ENCODE measurements around the gene CUX1.
"Not testable (repeated sequence)": the region's sequence is repeated elsewhere in the genome, so short reads cannot be mapped to it uniquely, and the experiment has no call there.

CUX1 gene

DNA sequence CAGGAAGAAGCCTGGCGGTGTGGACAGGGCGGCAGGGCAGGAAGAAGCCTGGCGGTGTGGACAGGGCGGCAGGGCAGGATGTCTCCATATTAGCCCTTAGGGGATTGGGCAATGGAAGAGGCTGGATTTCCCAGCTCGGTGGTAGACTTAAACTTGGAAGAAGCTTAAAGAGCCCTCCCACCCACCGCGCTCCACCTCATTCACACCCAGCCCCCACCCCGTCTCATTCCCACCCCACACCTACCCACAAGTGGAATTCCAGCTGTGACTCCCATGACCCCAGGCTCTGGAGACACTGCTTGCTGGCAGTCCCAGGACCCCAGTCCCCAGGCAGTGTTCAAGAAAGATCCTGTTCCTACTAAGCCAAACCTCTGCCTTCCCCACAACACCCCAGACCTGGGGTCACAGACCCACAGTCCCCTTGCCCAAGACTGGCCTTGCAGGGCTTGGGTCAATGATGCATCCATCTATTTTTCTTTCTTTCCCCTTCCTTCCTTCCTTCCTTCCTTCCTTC is 504.8 kb downstream of the CUX1 start:
- DNase-seq (ENCODE audit: low read depth in 3 of 3, low spot score in 1 of 3) = no peak

DNA sequence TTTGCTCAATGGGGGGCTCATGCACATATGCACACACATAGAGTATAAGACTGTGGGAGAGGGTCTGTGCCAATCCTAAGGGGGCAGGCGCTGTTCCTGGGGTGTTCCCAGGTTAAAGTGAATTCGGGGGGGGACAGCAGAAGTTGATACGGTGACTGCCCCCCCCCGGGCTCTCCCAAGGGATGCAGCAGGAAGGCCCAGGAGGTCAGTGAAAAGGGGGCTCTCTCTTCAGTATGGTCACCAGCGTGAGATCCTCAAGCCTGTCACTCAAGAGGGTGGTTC is 506.4 kb downstream of the CUX1 start:
- no peak for DNase-seq (ENCODE audit: low read depth in 3 of 3, low spot score in 1 of 3)

DNA sequence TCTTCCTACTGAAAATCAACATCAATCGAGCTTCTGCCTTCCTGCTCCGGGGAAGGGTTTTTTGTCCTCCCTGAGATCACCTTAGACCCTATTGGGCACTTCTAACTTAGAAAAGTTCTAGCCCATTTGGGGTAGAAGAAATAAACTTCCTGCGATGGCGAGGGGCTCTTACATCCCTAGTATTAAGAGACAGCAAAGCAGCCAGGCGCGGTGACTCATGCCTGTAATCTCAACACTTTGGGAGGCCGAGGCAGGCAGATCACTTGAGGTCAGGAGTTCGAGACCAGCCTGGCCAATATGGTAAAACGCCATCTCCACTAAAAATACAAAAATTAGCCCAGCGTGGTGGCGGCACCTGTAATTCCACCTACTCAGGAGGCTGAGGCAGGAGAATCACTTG is 507.7 kb downstream of the CUX1 start:
- not testable (repeated sequence) for DNase-seq (ENCODE audit: low read depth in 3 of 3, low spot score in 1 of 3)

DNA sequence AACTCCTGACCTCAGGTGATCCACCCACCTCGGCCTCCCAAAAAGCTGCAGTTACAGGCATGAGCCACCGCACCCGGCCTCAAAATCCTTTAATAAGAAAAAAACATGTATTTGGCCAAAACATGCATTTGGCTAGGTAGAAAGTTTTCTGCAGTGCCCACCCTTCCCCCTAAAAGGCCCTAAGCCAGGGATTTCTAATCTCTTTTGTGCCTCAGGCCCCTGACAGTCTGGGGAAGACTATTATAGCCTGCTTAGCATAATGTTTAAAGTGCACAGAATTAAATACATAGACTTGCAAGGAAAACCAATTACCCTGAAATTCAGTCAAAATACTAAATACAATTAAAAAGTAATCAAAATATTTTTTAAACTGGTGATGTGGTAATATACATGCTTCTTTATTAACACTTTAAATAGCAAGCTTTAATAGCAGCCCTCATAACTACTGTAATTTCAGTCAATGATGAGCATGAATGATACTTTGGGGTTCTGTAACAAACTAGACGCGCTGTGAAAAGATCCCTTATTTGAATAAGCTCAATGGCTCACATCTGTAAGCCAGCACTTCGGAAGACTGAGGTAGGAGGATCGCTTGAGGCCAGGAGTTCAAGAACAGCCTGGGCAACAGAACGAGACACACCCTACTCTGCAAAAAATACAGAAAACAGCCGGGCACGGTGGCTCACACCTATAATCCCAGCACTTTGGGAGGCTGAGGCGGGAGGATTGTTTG is 508.9 kb downstream of the CUX1 start:
- DNase-seq (ENCODE audit: low read depth in 3 of 3, low spot score in 1 of 3) = no peak

DNA sequence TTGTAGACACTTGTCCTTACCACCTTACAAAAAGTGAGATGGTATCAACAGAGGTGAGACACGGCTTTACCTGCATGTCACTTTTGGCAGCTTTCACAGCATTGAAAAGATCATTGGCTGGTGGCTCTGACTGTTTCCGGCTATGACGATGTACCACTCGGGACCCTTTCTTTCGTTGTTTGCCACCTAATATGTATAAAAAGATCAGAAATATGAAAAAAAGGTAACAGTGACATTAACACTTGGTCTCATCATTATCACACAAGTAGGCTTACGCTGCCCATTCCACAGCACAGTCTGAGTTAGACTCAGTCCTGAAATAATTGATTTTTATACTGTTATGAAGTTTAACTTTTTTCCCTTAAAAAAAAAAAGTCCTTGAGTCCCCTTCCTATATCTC is 509.8 kb downstream of the CUX1 start:
- DNase-seq (ENCODE audit: low read depth in 3 of 3, low spot score in 1 of 3) = not testable (repeated sequence)

DNA sequence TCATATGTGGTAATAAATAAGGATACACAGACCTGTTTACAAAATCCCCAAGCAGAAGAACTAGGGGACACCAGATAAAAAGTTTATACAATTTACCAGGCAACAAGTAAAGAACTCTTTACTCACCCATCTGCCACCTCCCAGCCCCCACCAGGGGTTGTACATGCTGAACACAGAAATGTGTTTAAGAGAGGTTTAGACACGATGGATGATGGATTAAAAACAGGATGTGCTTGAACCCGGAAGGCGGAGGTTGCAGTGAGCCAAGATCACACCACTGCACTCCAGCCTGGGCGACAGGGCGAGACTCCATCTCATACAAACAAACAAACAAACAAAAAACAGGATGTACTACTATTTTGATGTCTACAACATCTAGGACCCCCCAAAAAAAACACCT is 511.4 kb downstream of the CUX1 start:
- not testable (repeated sequence) for DNase-seq (ENCODE audit: low read depth in 3 of 3, low spot score in 1 of 3)

DNA sequence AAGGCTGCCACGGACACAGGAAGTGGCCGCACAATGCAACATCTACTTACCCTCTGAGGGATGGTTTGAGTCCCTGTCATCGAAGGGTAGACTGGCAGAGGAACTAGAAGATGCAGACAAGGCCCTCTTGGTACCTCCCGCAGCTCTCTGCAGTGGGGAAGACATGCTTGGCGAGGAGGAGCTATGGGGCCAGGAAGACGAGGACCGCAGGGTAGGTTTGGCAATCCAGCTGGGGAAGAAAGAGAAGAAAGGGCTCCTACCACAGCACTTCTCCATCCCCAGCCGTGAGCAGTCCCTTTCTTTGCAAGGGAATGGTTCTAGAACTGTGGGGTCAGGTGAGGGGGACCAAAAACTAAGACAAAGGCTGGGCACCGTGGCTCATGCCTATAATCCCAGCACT is 511.9 kb downstream of the CUX1 start:
- DNase-seq (ENCODE audit: low read depth in 3 of 3, low spot score in 1 of 3) = not testable (repeated sequence)

DNA sequence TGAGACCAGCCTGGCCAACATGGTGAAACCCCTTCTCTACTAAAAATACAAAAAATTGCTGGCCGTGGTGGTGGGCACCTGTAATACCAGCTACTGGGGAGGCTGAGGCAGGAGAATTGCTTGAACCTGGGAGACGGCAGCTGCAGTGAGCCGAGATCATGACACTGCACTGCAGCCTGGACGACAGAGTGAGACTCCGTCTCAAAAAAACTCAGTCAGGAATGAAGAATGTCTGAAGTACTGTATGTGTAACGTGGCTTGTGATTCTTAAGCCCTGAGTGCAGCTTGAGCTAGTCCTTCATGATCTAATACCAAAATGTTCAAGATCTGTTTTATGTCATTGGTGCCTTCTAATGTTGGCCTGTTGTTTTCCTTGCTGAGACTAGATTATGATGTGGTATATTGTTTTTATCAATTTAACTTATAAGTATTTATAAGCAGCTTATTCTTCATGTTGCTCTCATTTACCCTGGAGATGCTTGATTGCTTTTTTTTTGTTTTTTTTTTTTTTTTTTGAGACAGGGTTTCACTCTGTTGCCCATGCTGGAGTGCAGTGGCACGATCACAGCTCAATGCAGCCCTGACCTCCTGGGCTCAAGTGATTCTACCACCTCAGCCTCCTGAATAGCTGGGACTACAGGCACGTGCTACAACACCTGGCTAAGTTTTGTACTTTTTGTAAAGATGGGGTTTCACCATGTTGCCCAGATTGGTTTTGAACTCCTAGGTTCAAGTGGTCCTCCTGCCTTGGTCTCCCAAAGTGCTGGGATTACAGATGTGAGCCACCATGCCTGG is 513.4 kb downstream of the CUX1 start:
- not testable (repeated sequence) for DNase-seq (ENCODE audit: low read depth in 3 of 3, low spot score in 1 of 3)
